Astrocyte (in vitro differentiated cells and primary cell): ENCODE results near the gene STK32B. TPM values are rescaled to one million over a fixed set of nuclear protein-coding genes. Genes with fewer than 3 reads are reported as not detected.

Experiments
- DNase-seq: peaks from one replicate; pipeline ENCODE4 v3.0.0-alpha.2; 2010; ENCODE audit warnings: low read depth
- FAIRE-seq: peaks from 2 replicates; lab custom pipeline; 2011; peaks lifted over from hg19 to GRCh38; lab: Jason Lieb, UNC
- H2AFZ ChIP-seq: 2 replicates; pipeline ENCODE4 v1.6.0; 2012; ENCODE audit warnings: low read depth, low read length, inconsistent platforms
- H3K27ac ChIP-seq: 2 replicates; pipeline ENCODE4 v1.5.1; 2011; ENCODE audit warnings: low read depth, low read length, inconsistent platforms
- H3K27me3 ChIP-seq: 2 replicates; pipeline ENCODE4 v1.6.0; 2011; ENCODE audit warnings: low read length, inconsistent platforms; ENCODE audit not compliant: insufficient read depth
- H3K36me3 ChIP-seq: 2 replicates; pipeline ENCODE4 v1.5.1; 2011; ENCODE audit warnings: low read length, inconsistent platforms; ENCODE audit not compliant: insufficient read depth
- H3K4me1 ChIP-seq: 2 replicates; pipeline ENCODE4 v1.5.1; 2011; ENCODE audit warnings: low read length, inconsistent platforms; ENCODE audit not compliant: insufficient read depth
- H3K4me2 ChIP-seq: 2 replicates; pipeline ENCODE4 v1.6.0; 2012; ENCODE audit warnings: low read length, inconsistent platforms
- H3K4me3 ChIP-seq: 2 replicates; pipeline ENCODE4 v1.5.1; 2011; ENCODE audit warnings: low read depth, mild to moderate bottlenecking, low read length, inconsistent platforms; ENCODE audit not compliant: insufficient read depth
- H3K79me2 ChIP-seq: 2 replicates; pipeline ENCODE4 v1.6.0; 2012; ENCODE audit warnings: mild to moderate bottlenecking, low read length, inconsistent platforms; ENCODE audit not compliant: insufficient read depth
- H3K9ac ChIP-seq: 2 replicates; pipeline ENCODE4 v1.6.0; 2012; ENCODE audit warnings: mild to moderate bottlenecking, low read length, inconsistent platforms
- H3K9me3 ChIP-seq: 2 replicates; pipeline ENCODE4 v1.5.1; 2012; ENCODE audit warnings: low read depth, mild to moderate bottlenecking, low read length, inconsistent platforms; ENCODE audit not compliant: insufficient read depth
- H4K20me1 ChIP-seq: 2 replicates; pipeline ENCODE4 v1.6.0; 2012; ENCODE audit warnings: low read length, inconsistent platforms; ENCODE audit not compliant: insufficient read depth
- H3K27ac Mint-ChIP-seq: one replicate; pipeline ENCODE4 v1.8.0; 2021; ENCODE audit warnings: mild to moderate bottlenecking, mixed read lengths; ENCODE audit not compliant: unreplicated experiment
- H3K27me3 Mint-ChIP-seq: one replicate; pipeline ENCODE4 v1.8.0; 2021; ENCODE audit warnings: low read depth, mixed read lengths; ENCODE audit not compliant: unreplicated experiment
- H3K36me3 Mint-ChIP-seq: one replicate; pipeline ENCODE4 v1.8.0; 2021; ENCODE audit warnings: low read depth, mixed read lengths; ENCODE audit not compliant: unreplicated experiment
- H3K4me1 Mint-ChIP-seq: one replicate; pipeline ENCODE4 v1.8.0; 2021; ENCODE audit warnings: low read depth, mixed read lengths; ENCODE audit not compliant: unreplicated experiment
- H3K4me3 Mint-ChIP-seq: one replicate; pipeline ENCODE4 v1.8.0; 2021; ENCODE audit warnings: mild to moderate bottlenecking, moderate library complexity, mixed read lengths; ENCODE audit not compliant: unreplicated experiment
- H3K9me3 Mint-ChIP-seq: one replicate; pipeline ENCODE4 v1.8.0; 2021; ENCODE audit warnings: mild to moderate bottlenecking, mixed read lengths; ENCODE audit not compliant: unreplicated experiment
- EZH2 ChIP-seq: IDR thresholded peaks from 2 replicates; pipeline ENCODE4 v1.6.1; 2012; ENCODE audit warnings: mild to moderate bottlenecking, low read length, inconsistent platforms; ENCODE audit not compliant: insufficient read depth
- total RNA-seq: library from RNA; stranded (reverse); gene quantifications from 2 replicates; pipeline ENCODE4 v1.2.1, GENCODE V29; 2021
- TF ChIP-seq, protein P1 (sequence below): IDR thresholded peaks from 2 replicates; pipeline ENCODE4 v1.5.1; 2011; ENCODE audit warnings: low read depth, mild to moderate bottlenecking, inconsistent platforms, low read length, moderate library complexity; ENCODE audit not compliant: insufficient read depth

STK32B gene
- total RNA-seq, 1 donor from 2014 or later: 2.9 TPM

DNA sequence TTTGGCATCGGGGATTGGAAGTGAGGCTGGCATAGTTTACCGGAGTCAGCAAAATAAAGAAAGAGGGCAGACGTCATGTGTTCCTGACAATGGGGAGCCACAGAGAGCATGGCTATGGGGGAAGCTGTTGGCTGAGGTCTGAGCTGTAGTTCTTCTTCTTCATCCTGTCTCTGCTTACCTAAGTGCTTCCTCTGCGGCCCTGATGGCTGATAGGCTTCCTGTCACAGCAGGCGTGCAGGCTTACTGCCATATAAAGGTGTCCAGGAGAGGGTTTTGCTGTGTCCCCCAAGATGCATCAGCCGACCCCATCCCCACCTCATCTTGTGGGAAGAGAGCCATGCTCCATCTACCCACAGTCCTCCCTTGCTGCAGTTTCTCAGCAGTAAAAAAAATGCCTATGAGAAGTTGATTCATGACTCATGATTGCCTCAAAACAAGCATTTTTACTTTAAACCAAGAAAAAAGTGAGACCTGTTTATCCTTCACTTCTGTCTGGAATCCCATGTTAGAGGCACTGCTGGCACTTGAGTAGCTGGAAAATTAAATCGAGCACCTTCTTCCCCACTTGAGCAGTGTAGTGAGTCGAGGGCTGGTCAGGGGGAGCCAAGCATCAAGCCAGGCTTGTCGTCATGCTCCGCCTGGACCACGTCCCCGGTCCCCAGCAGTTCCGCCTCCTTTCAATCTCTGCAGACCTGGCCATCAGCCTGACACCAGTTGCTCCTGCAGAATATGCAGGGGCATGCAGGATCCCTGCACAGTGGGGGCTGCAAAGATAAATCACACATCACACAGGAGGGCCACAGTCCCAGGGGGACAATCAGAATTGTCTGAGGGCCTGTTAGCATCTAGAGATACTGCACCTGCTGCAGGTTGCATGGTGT, 419.3 kb downstream of the STK32B start:
- DNase-seq: peak; percentile 3

GRCh38 chr4:5471206-5471605, 419.9 kb downstream of the STK32B start:
- no peak for FAIRE-seq
- H3K4me3 ChIP-seq: no peak overlapping the region
- no peaks in the 10 kb centered on the region for H3K9me3 ChIP-seq
- peaks cover 3% of the 10 kb centered on the region for H3K27me3 Mint-ChIP-seq
- DNase-seq: no peak
- H4K20me1 ChIP-seq: no peaks in the 10 kb centered on the region
- no peaks in the 10 kb centered on the region for H3K79me2 ChIP-seq
- peaks cover 2% of the 10 kb centered on the region for H3K9me3 Mint-ChIP-seq
- H3K4me1 ChIP-seq: no peaks in the 10 kb centered on the region
- H2AFZ ChIP-seq: no peak overlapping the region
- no peak overlapping the region for H3K9ac ChIP-seq
- no peak overlapping the region for H3K4me2 ChIP-seq
- peaks cover 4% of the 10 kb centered on the region for H3K36me3 Mint-ChIP-seq
- H3K4me3 Mint-ChIP-seq: no peak overlapping the region
- no peak overlapping the region for H3K27ac Mint-ChIP-seq
- H3K36me3 ChIP-seq: no peaks in the 10 kb centered on the region
- H3K27me3 ChIP-seq: no peaks in the 10 kb centered on the region
- TF ChIP-seq EZH2: no peak
- TF ChIP-seq, protein P1, sequence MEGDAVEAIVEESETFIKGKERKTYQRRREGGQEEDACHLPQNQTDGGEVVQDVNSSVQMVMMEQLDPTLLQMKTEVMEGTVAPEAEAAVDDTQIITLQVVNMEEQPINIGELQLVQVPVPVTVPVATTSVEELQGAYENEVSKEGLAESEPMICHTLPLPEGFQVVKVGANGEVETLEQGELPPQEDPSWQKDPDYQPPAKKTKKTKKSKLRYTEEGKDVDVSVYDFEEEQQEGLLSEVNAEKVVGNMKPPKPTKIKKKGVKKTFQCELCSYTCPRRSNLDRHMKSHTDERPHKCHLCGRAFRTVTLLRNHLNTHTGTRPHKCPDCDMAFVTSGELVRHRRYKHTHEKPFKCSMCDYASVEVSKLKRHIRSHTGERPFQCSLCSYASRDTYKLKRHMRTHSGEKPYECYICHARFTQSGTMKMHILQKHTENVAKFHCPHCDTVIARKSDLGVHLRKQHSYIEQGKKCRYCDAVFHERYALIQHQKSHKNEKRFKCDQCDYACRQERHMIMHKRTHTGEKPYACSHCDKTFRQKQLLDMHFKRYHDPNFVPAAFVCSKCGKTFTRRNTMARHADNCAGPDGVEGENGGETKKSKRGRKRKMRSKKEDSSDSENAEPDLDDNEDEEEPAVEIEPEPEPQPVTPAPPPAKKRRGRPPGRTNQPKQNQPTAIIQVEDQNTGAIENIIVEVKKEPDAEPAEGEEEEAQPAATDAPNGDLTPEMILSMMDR: no peak
- no peak overlapping the region for H3K27ac ChIP-seq
- H3K4me1 Mint-ChIP-seq: peaks cover 5% of the 10 kb centered on the region

More for the DNA sequence above, 419.3 kb downstream of the STK32B start:
- Histone ChIP-seq H3K27ac (no peak overlapping the region), H3K4me2 (no peak overlapping the region), H3K9me3 (no peaks in the 10 kb centered on the region), H2AFZ (no peak overlapping the region), H3K9ac (no peak overlapping the region), H4K20me1 (no peaks in the 10 kb centered on the region), H3K36me3 (no peaks in the 10 kb centered on the region), H3K79me2 (no peaks in the 10 kb centered on the region), H3K27me3 (no peaks in the 10 kb centered on the region), H3K4me3 (no peak overlapping the region), H3K4me1 (no peaks in the 10 kb centered on the region)
- no peak overlapping the region for H3K4me3 Mint-ChIP-seq
- no peak for FAIRE-seq
- peaks cover 4% of the 10 kb centered on the region for H3K36me3 Mint-ChIP-seq
- H3K27ac Mint-ChIP-seq: no peak overlapping the region
- H3K9me3 Mint-ChIP-seq: peaks cover 2% of the 10 kb centered on the region
- TF ChIP-seq, protein P1: no peak
- TF ChIP-seq EZH2: no peak
- peaks cover 5% of the 10 kb centered on the region for H3K4me1 Mint-ChIP-seq
- peaks cover 3% of the 10 kb centered on the region for H3K27me3 Mint-ChIP-seq

- peaks cover 5% of the 10 kb centered on the region for H3K4me1 Mint-ChIP-seq
- no peak overlapping the region for H3K4me3 ChIP-seq
- H3K9me3 Mint-ChIP-seq: peaks cover 2% of the 10 kb centered on the region
- H3K36me3 Mint-ChIP-seq: peaks cover 2% of the 10 kb centered on the region
- H3K27me3 ChIP-seq: no peaks in the 10 kb centered on the region
- no peaks in the 10 kb centered on the region for H4K20me1 ChIP-seq
- no peak for FAIRE-seq
- no peaks in the 10 kb centered on the region for H3K36me3 ChIP-seq
- H3K27ac Mint-ChIP-seq: no peak overlapping the region
- H2AFZ ChIP-seq: no peak overlapping the region
- TF ChIP-seq, protein P1: no peak
- no peak for TF ChIP-seq EZH2
- no peak overlapping the region for H3K27ac ChIP-seq
- no peaks in the 10 kb centered on the region for H3K79me2 ChIP-seq
- H3K4me1 ChIP-seq: no peaks in the 10 kb centered on the region
- peaks cover 3% of the 10 kb centered on the region for H3K27me3 Mint-ChIP-seq
- DNase-seq: no peak
- H3K9me3 ChIP-seq: no peaks in the 10 kb centered on the region
- H3K4me3 Mint-ChIP-seq: no peak overlapping the region
- H3K9ac ChIP-seq: no peak overlapping the region
- no peak overlapping the region for H3K4me2 ChIP-seq
These were observed 420.4 kb downstream of the STK32B start for GRCh38 chr4:5471691-5472090.
